HEK293 (cell line): ENCODE data around the gene PDF.

Source experiments
- CTCF ChIP-seq: fragments of 450-650 bp; formaldehyde crosslinking; IDR thresholded peaks from 2 replicates; pipeline ENCODE4 v1.5.1; 2016; ENCODE audit warnings: missing biosample characterization, missing genetic modification characterization
- IKZF3 ChIP-seq: fragments of 450-650 bp; IDR thresholded peaks from 2 replicates; pipeline ENCODE4 v1.5.0; 2018; ENCODE audit warnings: missing biosample characterization, mild to moderate bottlenecking, missing genetic modification characterization, moderate library complexity
- PATZ1 ChIP-seq: fragments of 450-650 bp; formaldehyde crosslinking; IDR thresholded peaks from 2 replicates; pipeline ENCODE4 v1.5.1; 2016; ENCODE audit warnings: missing biosample characterization, missing genetic modification characterization
- PBX3 ChIP-seq: sonication (generic); formaldehyde crosslinking; IDR thresholded peaks from 2 replicates; pipeline ENCODE4 v1.8.1; 2022; ENCODE audit warnings: mild to moderate bottlenecking, moderate library complexity, missing genetic modification reagents
- ZNF121 ChIP-seq: fragments of 450-650 bp; formaldehyde crosslinking; IDR thresholded peaks from 2 replicates; pipeline ENCODE4 v1.5.1; 2016; ENCODE audit warnings: missing biosample characterization, missing genetic modification characterization

GRCh38 chr16:69366431-69366830 lies 36.0 kb upstream of the PDF start:
- TF ChIP-seq PATZ1 (tag by site-specific recombination): no peak
- TF ChIP-seq ZNF121: no peak
- no peak for TF ChIP-seq PBX3
- no peak for TF ChIP-seq IKZF3 (tag by site-specific recombination)
- TF ChIP-seq CTCF (tag by site-specific recombination): no peak
